ENCODE measurements around the gene RFLNA.

- TF ChIP-seq CTCF (IDR thresholded peaks at IDR 0.05) (no peak), EZH2 (IDR thresholded peaks at IDR 0.05; ENCODE audit: borderline replicate concordance, insufficient read depth, low read depth, low read length, poor library complexity, severe bottlenecking) (no peak)
Observed at GRCh38 chr12:124284368-124284767, 10.5 kb upstream of the RFLNA start.
